ENCODE measurements around the gene AKR1D1.
A peak's percentile ranks its signal among the peaks of the same experiment; 100 is the strongest.

The AKR1D1 gene

GRCh38 chr7:138092486-138093028, 16.3 kb downstream of the AKR1D1 start:
- CTCF ChIA-PET = interaction anchor here (1.0 kb wide), 1 partner anchor 646 kb away, joined by 4 read pairs; no protein-coding TSS in a partner anchor
- POLR2A ChIA-PET = no interaction called here
- TF ChIP-seq CTCF (IDR thresholded peaks at IDR 0.05; ENCODE audit: control extremely low read depth, extremely low read depth, low read depth, missing control alignments) = no peak
- DNase-seq (ENCODE audit: extremely low spot score) = no peak

DNA sequence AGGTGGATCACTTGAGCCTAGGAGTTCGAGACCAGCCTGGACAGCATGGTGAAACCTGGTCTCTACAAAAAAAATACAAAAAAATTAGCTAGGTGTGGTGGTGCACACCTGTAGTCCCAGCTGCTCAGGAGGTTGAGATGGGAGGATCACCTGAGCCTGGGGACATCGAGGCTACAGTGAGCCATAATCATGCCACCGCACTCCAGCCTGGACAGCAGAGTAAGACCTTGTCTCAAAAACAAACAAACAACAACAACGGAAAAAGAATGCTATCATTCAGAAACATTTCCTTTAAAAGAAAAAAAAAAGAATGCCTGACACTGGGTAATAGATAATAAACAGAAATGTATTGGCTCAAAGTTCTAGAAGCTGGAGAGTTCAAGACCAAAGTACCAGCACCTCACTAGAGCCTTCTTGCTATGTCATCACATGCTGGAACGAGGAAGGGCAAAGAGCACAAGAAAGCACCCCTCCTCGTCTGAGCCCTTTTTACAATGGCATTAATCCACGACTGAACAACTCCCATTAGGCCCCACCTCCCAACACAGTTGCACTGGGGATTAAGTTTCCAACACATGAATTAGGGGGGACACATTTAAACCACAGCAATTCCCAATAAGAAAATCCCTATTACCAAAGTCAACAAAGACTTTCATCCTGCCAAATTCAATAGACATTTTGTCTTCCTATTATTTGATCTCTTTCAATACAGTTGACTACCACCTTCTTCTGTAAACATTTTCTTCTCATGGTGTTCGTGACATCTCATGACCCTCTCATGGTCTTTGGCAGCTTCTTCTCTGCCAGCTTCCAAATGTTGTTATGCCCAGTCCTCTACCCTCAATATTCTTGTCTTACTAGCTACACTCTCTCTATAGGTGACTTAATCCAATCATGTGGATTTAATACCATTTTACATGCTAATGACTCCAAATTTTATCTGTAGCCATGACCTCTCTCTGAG, 20.0 kb downstream of the AKR1D1 start:
- POLR2A ChIA-PET = no interaction called here
- TF ChIP-seq CTCF (IDR thresholded peaks at IDR 0.05; ENCODE audit: control extremely low read depth, extremely low read depth, low read depth, missing control alignments) = no peak

GRCh38 chr7:138097064-138097741, 20.9 kb downstream of the AKR1D1 start:
- TF ChIP-seq CTCF (IDR thresholded peaks at IDR 0.05; ENCODE audit: control extremely low read depth, extremely low read depth, low read depth, missing control alignments) = peak; percentile 14
- DNase-seq (ENCODE audit: extremely low spot score) = peak; percentile 37
- ChIA-PET CTCF (interaction anchor here (0.9 to 1.5 kb wide), 5 partner anchors 9 to 641 kb away, joined by 3 to 4 read pairs (median 3); no protein-coding TSS in a partner anchor), POLR2A (no interaction called here)

More for the DNA sequence above, 20.0 kb downstream of the AKR1D1 start:
- CTCF ChIA-PET = interaction anchor here (0.9 to 1.5 kb wide), 5 partner anchors 8 to 642 kb away, joined by 3 to 4 read pairs (median 3); no protein-coding TSS in a partner anchor
- DNase-seq (ENCODE audit: extremely low spot score) = no peak

DNA sequence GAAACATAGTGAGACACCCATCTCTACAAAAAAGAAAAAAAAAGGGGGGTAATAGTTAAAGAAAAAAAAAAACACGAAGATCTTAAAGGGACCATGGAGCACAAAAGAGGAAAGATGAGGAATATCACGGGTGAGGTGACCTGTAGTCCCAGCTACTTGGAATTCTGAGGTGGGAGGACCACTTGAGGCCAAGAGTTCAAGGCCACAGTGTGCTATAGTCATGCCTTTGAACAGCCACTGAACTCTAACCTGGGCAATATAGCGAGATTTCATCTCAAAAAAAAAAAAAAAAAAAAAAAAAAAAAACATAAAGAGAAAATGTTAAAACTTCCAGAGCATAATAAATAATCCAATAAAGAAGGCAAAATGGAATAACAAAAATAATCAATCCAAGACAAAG, 23.6 kb downstream of the AKR1D1 start:
- DNase-seq (ENCODE audit: extremely low spot score) = no peak
- no peak for TF ChIP-seq CTCF (IDR thresholded peaks at IDR 0.05; ENCODE audit: control extremely low read depth, extremely low read depth, low read depth, missing control alignments)
- ChIA-PET CTCF (interaction anchor here (1.2 to 1.7 kb wide), 3 partner anchors 14 to 639 kb away, joined by 3 read pairs; no protein-coding TSS in a partner anchor), POLR2A (no interaction called here)

- TF ChIP-seq CTCF (IDR thresholded peaks at IDR 0.05; ENCODE audit: control extremely low read depth, extremely low read depth, low read depth, missing control alignments) = no peak
- ChIA-PET CTCF (no interaction called here), POLR2A (no interaction called here)
- DNase-seq (ENCODE audit: extremely low spot score) = no peak
These were observed 29.0 kb downstream of the AKR1D1 start for GRCh38 chr7:138105221-138105620.

GRCh38 chr7:138115047-138115446, 38.8 kb downstream of the AKR1D1 start:
- ChIA-PET CTCF (no interaction called here), POLR2A (no interaction called here)
- DNase-seq (ENCODE audit: extremely low spot score) = no peak
- TF ChIP-seq CTCF (IDR thresholded peaks at IDR 0.05; ENCODE audit: control extremely low read depth, extremely low read depth, low read depth, missing control alignments) = no peak
